Measurements from ENCODE around the gene NTRK2. TPM values are rescaled to one million over a fixed set of nuclear protein-coding genes. Genes with fewer than 3 reads are reported as not detected.

Gene NTRK2
- total and polyA plus RNA-seq, 2 experiments from 2014 or later: 0.99 to 3.7 TPM

GRCh38 chr9:85055506-85056202 is 386.1 kb downstream of the NTRK2 start:
- no peak overlapping the region for H3K4me3 ChIP-seq
- H3K4me1 ChIP-seq (ENCODE audit: insufficient read depth): peaks cover 13% of the 10 kb centered on the region
- no peaks in the 10 kb centered on the region for H3K9me3 ChIP-seq (ENCODE audit: low read depth)
- no peaks in the 10 kb centered on the region for H3K79me2 ChIP-seq
- no peak overlapping the region for H3K4me2 ChIP-seq
- H3K36me3 ChIP-seq (replicated peaks; ENCODE audit: insufficient read depth, low read depth): no peaks in the 10 kb centered on the region
- H4K20me1 ChIP-seq (ENCODE audit: insufficient read depth, poor library complexity, severe bottlenecking): no peaks in the 10 kb centered on the region
- H3K27me3 ChIP-seq: no peaks in the 10 kb centered on the region
- H3K27ac ChIP-seq: no peak overlapping the region
- no peaks in the 10 kb centered on the region for H3K9me2 ChIP-seq (replicated peaks; ENCODE audit: insufficient read depth)
- WGBS (ENCODE audit: low lambda C conversion rate, missing lambda C conversion rate): 81% methylated on average over 2 of the region's 2 CpGs
- H2AFZ ChIP-seq: no peak overlapping the region
- no peak for DNase-seq (ENCODE audit: low spot score)
- no peak for TF ChIP-seq EZH2 (IDR thresholded peaks at IDR 0.05; ENCODE audit: borderline replicate concordance)
- TF ChIP-seq EZH2phosphoT487 (IDR thresholded peaks at IDR 0.05; ENCODE audit: low read depth, severe bottlenecking, unreplicated experiment): no peak
- TF ChIP-seq CTCF (IDR thresholded peaks at IDR 0.05; ENCODE audit: poor library complexity): no peak

GRCh38 chr9:85056203-85056572 is 386.7 kb downstream of the NTRK2 start:
- WGBS (ENCODE audit: low lambda C conversion rate, missing lambda C conversion rate): 93% methylated on average over 3 of the region's 3 CpGs
- H3K9me3 ChIP-seq (ENCODE audit: low read depth): no peaks in the 10 kb centered on the region
- TF ChIP-seq CTCF (IDR thresholded peaks at IDR 0.05; ENCODE audit: poor library complexity): no peak
- TF ChIP-seq EZH2 (IDR thresholded peaks at IDR 0.05; ENCODE audit: borderline replicate concordance): no peak
- no peak for TF ChIP-seq EZH2phosphoT487 (IDR thresholded peaks at IDR 0.05; ENCODE audit: low read depth, severe bottlenecking, unreplicated experiment)
- H3K27me3 ChIP-seq: no peaks in the 10 kb centered on the region
- no peak overlapping the region for H3K4me3 ChIP-seq
- no peaks in the 10 kb centered on the region for H3K79me2 ChIP-seq
- no peaks in the 10 kb centered on the region for H3K36me3 ChIP-seq (replicated peaks; ENCODE audit: insufficient read depth, low read depth)
- no peak overlapping the region for H3K4me2 ChIP-seq
- no peak overlapping the region for H3K27ac ChIP-seq
- no peak for DNase-seq (ENCODE audit: low spot score)
- no peaks in the 10 kb centered on the region for H4K20me1 ChIP-seq (ENCODE audit: insufficient read depth, poor library complexity, severe bottlenecking)
- H3K4me1 ChIP-seq (ENCODE audit: insufficient read depth): peaks cover 13% of the 10 kb centered on the region
- no peaks in the 10 kb centered on the region for H3K9me2 ChIP-seq (replicated peaks; ENCODE audit: insufficient read depth)
- no peak overlapping the region for H2AFZ ChIP-seq

GRCh38 chr9:85061969-85062368 is 392.4 kb downstream of the NTRK2 start:
- WGBS (ENCODE audit: low lambda C conversion rate, missing lambda C conversion rate): 87% methylated on average over 1 of the region's 1 CpG
- Histone ChIP-seq H3K4me1 (ENCODE audit: insufficient read depth) (no peaks in the 10 kb centered on the region), H3K4me2 (no peak overlapping the region), H3K9me3 (ENCODE audit: low read depth) (no peaks in the 10 kb centered on the region), H3K79me2 (no peaks in the 10 kb centered on the region), H3K9me2 (replicated peaks; ENCODE audit: insufficient read depth) (no peaks in the 10 kb centered on the region), H4K20me1 (ENCODE audit: insufficient read depth, poor library complexity, severe bottlenecking) (no peaks in the 10 kb centered on the region), H3K4me3 (no peak overlapping the region), H3K36me3 (replicated peaks; ENCODE audit: insufficient read depth, low read depth) (no peaks in the 10 kb centered on the region), H3K27ac (no peak overlapping the region), H3K27me3 (no peaks in the 10 kb centered on the region), H2AFZ (no peak overlapping the region)
- no peak for TF ChIP-seq EZH2 (IDR thresholded peaks at IDR 0.05; ENCODE audit: borderline replicate concordance)
- no peak for TF ChIP-seq EZH2phosphoT487 (IDR thresholded peaks at IDR 0.05; ENCODE audit: low read depth, severe bottlenecking, unreplicated experiment)
- no peak for TF ChIP-seq CTCF (IDR thresholded peaks at IDR 0.05; ENCODE audit: poor library complexity)
- DNase-seq (ENCODE audit: low spot score): no peak

Measured in hepatocyte (in vitro differentiated cells).